ENCODE data around the gene GLE1.

GLE1 gene

GRCh38 chr9:128558431-128559310, 54.2 kb downstream of the GLE1 start:
- Histone ChIP-seq H3K27ac (ENCODE audit: low read depth, low read length, poor library complexity, severe bottlenecking) (peak overlapping the region; percentile 40), H3F3A (ENCODE audit: insufficient read depth, low read length) (no peaks in the 10 kb centered on the region), H3K27me3 (ENCODE audit: insufficient read depth, low read length) (no peaks in the 10 kb centered on the region), H2AFZ (ENCODE audit: low read length) (no peak overlapping the region), H3K9me3 (ENCODE audit: low read length) (no peaks in the 10 kb centered on the region), H3K9me2 (ENCODE audit: low read depth, low read length) (no peaks in the 10 kb centered on the region), H3K9ac (ENCODE audit: low read length) (no peak overlapping the region; the same call in 1 of the 2 replicates), H3K4me3 (ENCODE audit: low read depth, low read length, poor library complexity, severe bottlenecking) (peak overlapping the region; percentile 11), H3K4me2 (ENCODE audit: low read length) (peak overlapping the region; percentile 30; the same call in 1 of the 2 replicates), H4K20me1 (ENCODE audit: insufficient read depth, low read length) (no peaks in the 10 kb centered on the region), H3K79me2 (ENCODE audit: insufficient read depth, low read length) (peaks cover 35% of the 10 kb centered on the region), H3K36me3 (ENCODE audit: insufficient read depth, low read length) (no peaks in the 10 kb centered on the region), H3K4me1 (ENCODE audit: insufficient read depth, low read length, severe bottlenecking) (peaks cover 53% of the 10 kb centered on the region)
- no peak for TF ChIP-seq CTCF (IDR thresholded peaks at IDR 0.05; ENCODE audit: low read length)
- no peak for TF ChIP-seq EZH2 (IDR thresholded peaks at IDR 0.05; ENCODE audit: borderline replicate concordance, low read length)

GRCh38 chr9:128565578-128565977, 61.1 kb downstream of the GLE1 start:
- Histone ChIP-seq H3K4me2 (ENCODE audit: low read length) (no peak overlapping the region), H3K9me3 (ENCODE audit: low read length) (no peaks in the 10 kb centered on the region), H3K9ac (ENCODE audit: low read length) (no peak overlapping the region), H3K4me3 (ENCODE audit: low read depth, low read length, poor library complexity, severe bottlenecking) (no peak overlapping the region), H3K36me3 (ENCODE audit: insufficient read depth, low read length) (peaks cover 31% of the 10 kb centered on the region), H4K20me1 (ENCODE audit: insufficient read depth, low read length) (no peaks in the 10 kb centered on the region), H3F3A (ENCODE audit: insufficient read depth, low read length) (no peaks in the 10 kb centered on the region), H3K4me1 (ENCODE audit: insufficient read depth, low read length, severe bottlenecking) (no peaks in the 10 kb centered on the region), H3K27ac (ENCODE audit: low read depth, low read length, poor library complexity, severe bottlenecking) (no peak overlapping the region), H3K9me2 (ENCODE audit: low read depth, low read length) (no peaks in the 10 kb centered on the region), H3K79me2 (ENCODE audit: insufficient read depth, low read length) (no peaks in the 10 kb centered on the region), H2AFZ (ENCODE audit: low read length) (no peak overlapping the region), H3K27me3 (ENCODE audit: insufficient read depth, low read length) (no peaks in the 10 kb centered on the region)
- no peak for TF ChIP-seq CTCF (IDR thresholded peaks at IDR 0.05; ENCODE audit: low read length)
- TF ChIP-seq EZH2 (IDR thresholded peaks at IDR 0.05; ENCODE audit: borderline replicate concordance, low read length): no peak

- Histone ChIP-seq H2AFZ (ENCODE audit: low read length) (no peak overlapping the region), H3K27ac (ENCODE audit: low read depth, low read length, poor library complexity, severe bottlenecking) (no peak overlapping the region), H3K4me3 (ENCODE audit: low read depth, low read length, poor library complexity, severe bottlenecking) (no peak overlapping the region), H3K79me2 (ENCODE audit: insufficient read depth, low read length) (no peaks in the 10 kb centered on the region), H3K9me2 (ENCODE audit: low read depth, low read length) (no peaks in the 10 kb centered on the region), H3K27me3 (ENCODE audit: insufficient read depth, low read length) (no peaks in the 10 kb centered on the region), H3K36me3 (ENCODE audit: insufficient read depth, low read length) (peaks cover 44% of the 10 kb centered on the region), H3K9me3 (ENCODE audit: low read length) (no peaks in the 10 kb centered on the region), H3F3A (ENCODE audit: insufficient read depth, low read length) (no peaks in the 10 kb centered on the region), H3K4me2 (ENCODE audit: low read length) (no peak overlapping the region), H3K4me1 (ENCODE audit: insufficient read depth, low read length, severe bottlenecking) (no peaks in the 10 kb centered on the region), H4K20me1 (ENCODE audit: insufficient read depth, low read length) (no peaks in the 10 kb centered on the region), H3K9ac (ENCODE audit: low read length) (no peak overlapping the region)
- TF ChIP-seq EZH2 (IDR thresholded peaks at IDR 0.05; ENCODE audit: borderline replicate concordance, low read length): no peak
- no peak for TF ChIP-seq CTCF (IDR thresholded peaks at IDR 0.05; ENCODE audit: low read length)
These were observed 64.1 kb downstream of the GLE1 start for GRCh38 chr9:128568470-128569078.

Data from OCI-LY1 (cell line).